Thyroid gland (tissue), 4 donors: Measurements from ENCODE around the gene FOXA1.

Source experiments
- POLR2A ChIP-seq, 2 donors: fragments of 450-650 bp; IDR thresholded peaks; one replicate each; pipeline ENCODE4 v1.6.1; 2017; ENCODE audit warnings: antibody characterized with exemption in 2 of 2, mild to moderate bottlenecking in 2 of 2, moderate library complexity in 1 of 2
- TF ChIP-seq, protein P1 (sequence below), 6 experiments: fragments of 200-600 bp in 3 of 6; fragments of 450-650 bp in 3 of 6; sonication (generic) in 3 of 6; IDR thresholded peaks; one replicate each; pipeline ENCODE4 v1.5.1; 2016 to 2019; ENCODE audit warnings: antibody characterized with exemption in 6 of 6, mild to moderate bottlenecking in 2 of 6, inconsistent platforms in 1 of 6, moderate library complexity in 1 of 6

DNA sequence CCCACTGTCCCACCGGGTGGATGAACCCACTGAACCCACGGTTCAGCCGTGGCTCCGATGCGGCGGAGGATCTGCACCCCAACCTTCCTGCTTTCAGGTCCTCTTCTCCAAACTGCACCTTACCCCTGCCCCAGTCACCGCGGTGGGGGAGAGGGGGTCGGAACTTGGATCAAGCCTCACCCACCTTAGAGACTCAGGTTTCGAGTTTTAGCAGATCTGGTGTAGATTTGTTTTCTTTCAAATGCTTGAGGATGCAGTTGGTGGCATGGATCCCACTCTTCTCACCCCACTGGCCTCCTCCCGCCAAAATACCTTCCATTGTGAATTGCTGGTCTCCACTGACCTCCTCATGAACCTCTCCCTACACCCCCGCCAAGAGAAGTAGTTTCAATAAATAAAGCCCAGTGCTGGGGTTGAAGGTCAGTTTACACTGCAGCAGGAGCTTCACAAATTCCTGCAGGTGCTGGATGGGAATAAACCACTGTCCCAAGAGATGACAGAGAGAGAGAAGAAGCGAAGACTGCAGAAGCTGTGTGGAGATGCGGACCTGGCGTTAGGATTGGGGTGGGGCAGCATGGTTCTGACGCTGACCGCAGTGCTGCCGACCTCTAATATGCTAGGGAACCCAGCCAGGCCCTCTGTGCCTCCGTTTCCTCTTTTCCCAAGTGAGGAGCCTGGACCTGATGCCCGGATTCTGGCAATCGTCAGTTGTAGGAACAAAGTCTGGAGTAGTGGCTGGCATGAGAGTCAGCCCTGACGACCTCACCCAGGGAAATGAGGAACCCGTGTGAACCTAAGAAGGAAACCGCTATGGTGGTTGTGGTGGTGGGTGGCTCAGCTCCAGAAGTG is 7.8 kb upstream of the FOXA1 start:
- no peak for TF ChIP-seq POLR2A (IDR thresholded peaks at IDR 0.05)
- TF ChIP-seq, protein P1, sequence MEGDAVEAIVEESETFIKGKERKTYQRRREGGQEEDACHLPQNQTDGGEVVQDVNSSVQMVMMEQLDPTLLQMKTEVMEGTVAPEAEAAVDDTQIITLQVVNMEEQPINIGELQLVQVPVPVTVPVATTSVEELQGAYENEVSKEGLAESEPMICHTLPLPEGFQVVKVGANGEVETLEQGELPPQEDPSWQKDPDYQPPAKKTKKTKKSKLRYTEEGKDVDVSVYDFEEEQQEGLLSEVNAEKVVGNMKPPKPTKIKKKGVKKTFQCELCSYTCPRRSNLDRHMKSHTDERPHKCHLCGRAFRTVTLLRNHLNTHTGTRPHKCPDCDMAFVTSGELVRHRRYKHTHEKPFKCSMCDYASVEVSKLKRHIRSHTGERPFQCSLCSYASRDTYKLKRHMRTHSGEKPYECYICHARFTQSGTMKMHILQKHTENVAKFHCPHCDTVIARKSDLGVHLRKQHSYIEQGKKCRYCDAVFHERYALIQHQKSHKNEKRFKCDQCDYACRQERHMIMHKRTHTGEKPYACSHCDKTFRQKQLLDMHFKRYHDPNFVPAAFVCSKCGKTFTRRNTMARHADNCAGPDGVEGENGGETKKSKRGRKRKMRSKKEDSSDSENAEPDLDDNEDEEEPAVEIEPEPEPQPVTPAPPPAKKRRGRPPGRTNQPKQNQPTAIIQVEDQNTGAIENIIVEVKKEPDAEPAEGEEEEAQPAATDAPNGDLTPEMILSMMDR (IDR thresholded peaks at IDR 0.05), result no peak
